ENCODE results near the gene PSMG4.

DNA sequence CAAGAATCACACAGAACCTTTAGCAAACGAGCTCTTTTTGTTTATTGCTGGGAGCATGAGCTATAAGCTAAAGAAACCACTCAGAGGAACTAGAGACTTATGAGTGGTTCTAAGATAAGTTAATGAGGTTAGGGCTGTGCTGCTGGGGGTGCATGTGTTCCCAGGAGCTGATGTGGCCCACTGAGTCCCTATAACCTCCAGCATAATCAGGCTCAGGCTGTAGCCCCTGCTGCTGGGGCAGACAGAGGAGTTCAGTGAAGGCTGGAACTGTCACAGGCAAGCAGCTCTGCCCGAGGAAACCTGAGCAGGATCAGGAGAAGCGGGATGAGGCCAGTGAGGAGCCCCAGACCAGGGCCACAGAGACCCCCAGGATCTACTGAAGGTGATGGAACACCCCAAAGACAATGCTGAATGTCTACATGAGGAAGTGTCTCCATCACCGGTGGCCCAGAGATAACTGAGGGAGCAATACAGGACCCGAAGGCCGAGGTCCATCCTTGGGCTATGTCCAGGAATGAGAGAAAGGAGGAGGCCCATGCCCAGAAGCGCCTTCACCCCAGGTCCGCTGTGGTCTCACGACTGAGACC lies 48.6 kb upstream of the PSMG4 start:
- TF ChIP-seq CTCF (IDR thresholded peaks at IDR 0.05), result no peak
- no peak for TF ChIP-seq POLR2AphosphoS5 (IDR thresholded peaks at IDR 0.05; ENCODE audit: insufficient read depth in 1 of 2, low read depth in 1 of 2)
